Fibroblast of upper back skin (primary cell): ENCODE data around the gene NUDT16L1.

Experiments used
- DNase-seq: peaks from one replicate; pipeline ENCODE4 v3.0.0-alpha.2; 2013

Gene NUDT16L1

GRCh38 chr16:4695473-4696171 lies 2.3 kb downstream of the NUDT16L1 start:
- DNase-seq = no peak

GRCh38 chr16:4696172-4696904 lies 3.0 kb downstream of the NUDT16L1 start:
- DNase-seq = no peak

GRCh38 chr16:4696905-4697847 lies 3.8 kb downstream of the NUDT16L1 start:
- no peak for DNase-seq

GRCh38 chr16:4697848-4698291 lies 4.5 kb downstream of the NUDT16L1 start:
- no peak for DNase-seq

- no peak for DNase-seq
Measured at GRCh38 chr16:4698321-4699045, 5.1 kb downstream of the NUDT16L1 start.

GRCh38 chr16:4699046-4699556 lies 5.7 kb downstream of the NUDT16L1 start:
- DNase-seq = no peak

GRCh38 chr16:4700380-4700996 lies 7.1 kb downstream of the NUDT16L1 start:
- no peak for DNase-seq

GRCh38 chr16:4700997-4701743 lies 7.8 kb downstream of the NUDT16L1 start:
- DNase-seq = no peak

- no peak for DNase-seq
Measured at GRCh38 chr16:4701791-4702465, 8.6 kb downstream of the NUDT16L1 start.

- no peak for DNase-seq
Measured at GRCh38 chr16:4702466-4702808, 9.1 kb downstream of the NUDT16L1 start.

GRCh38 chr16:4703906-4704305 lies 10.5 kb downstream of the NUDT16L1 start:
- DNase-seq = no peak

GRCh38 chr16:4704491-4704890 lies 11.1 kb downstream of the NUDT16L1 start:
- DNase-seq = no peak

GRCh38 chr16:4704913-4705312 lies 11.6 kb downstream of the NUDT16L1 start:
- DNase-seq = no peak

- DNase-seq = no peak
Measured at GRCh38 chr16:4706871-4707270, 13.5 kb downstream of the NUDT16L1 start.

- DNase-seq = peak; percentile 24
Measured at GRCh38 chr16:4709481-4709880, 16.1 kb downstream of the NUDT16L1 start.

GRCh38 chr16:4713663-4714501 lies 20.5 kb downstream of the NUDT16L1 start:
- DNase-seq = no peak

GRCh38 chr16:4714996-4715395 lies 21.6 kb downstream of the NUDT16L1 start:
- no peak for DNase-seq

- no peak for DNase-seq
Measured at GRCh38 chr16:4718466-4718865, 25.1 kb downstream of the NUDT16L1 start.

- DNase-seq = no peak
Measured at GRCh38 chr16:4723071-4723767, 29.9 kb downstream of the NUDT16L1 start.
